Cardiac muscle cell (in vitro differentiated cells and primary cell): ENCODE data around the gene TSHZ3. TPM values are rescaled to one million over a fixed set of nuclear protein-coding genes. Genes with fewer than 3 reads are reported as not detected.

Experiments used
- DNase-seq, 2 donors: peaks; one replicate each; pipeline versions ENCODE4 v3.0.0 to v3.0.0-alpha.2; 2010 to 2017; ENCODE audit warnings: low read depth in 1 of 2, low spot score in 1 of 2
- H3K27ac ChIP-seq: fragments of 200-600 bp; sonication (generic); 2 replicates; pipeline ENCODE4 v1.5.1; 2016
- H3K27me3 ChIP-seq: fragments of 200-600 bp; sonication (generic); 2 replicates; pipeline ENCODE4 v1.6.0; 2016; ENCODE audit warnings: control low read depth
- H3K36me3 ChIP-seq: fragments of 200-600 bp; sonication (generic); 2 replicates; pipeline ENCODE4 v1.5.1; 2016; ENCODE audit warnings: control low read depth
- H3K4me1 ChIP-seq: fragments of 200-600 bp; sonication (generic); 2 replicates; pipeline ENCODE4 v1.8.1; 2017; ENCODE audit warnings: low read depth, mild to moderate bottlenecking, mixed run types
- H3K4me3 ChIP-seq: fragments of 200-600 bp; sonication (generic); 2 replicates; pipeline ENCODE4 v1.5.1; 2016; ENCODE audit warnings: mild to moderate bottlenecking
- H3K9me3 ChIP-seq: fragments of 200-600 bp; sonication (generic); 2 replicates; pipeline ENCODE4 v1.5.1; 2017; ENCODE audit warnings: low read depth, mild to moderate bottlenecking, control low read depth
- CTCF ChIP-seq: IDR thresholded peaks from 2 replicates; pipeline ENCODE4 v1.5.1; 2012; ENCODE audit warnings: low read depth, mild to moderate bottlenecking, low read length
- polyA plus RNA-seq: library from polyadenylated mRNA; unstranded; fragments of >200 nt; fragmentation: Nextera tagmentation; extraction: Ambion mirVana; gene quantifications from 2 replicates; pipeline ENCODE4 v1.2.1, GENCODE V29; 2016
- total RNA-seq: library from RNA; depleted of rRNA; stranded (reverse); fragments of >200 nt; gene quantifications from 2 replicates; pipeline ENCODE4 v1.2.3, GENCODE V29; 2016

Gene TSHZ3
- total and polyA plus RNA-seq, 2 experiments from 2014 or later, result 0.57 to 1.7 TPM

- TF ChIP-seq CTCF, result no peak
- no peak for DNase-seq
- Histone ChIP-seq H3K4me3 (no peak overlapping the region), H3K36me3 (no peaks in the 10 kb centered on the region), H3K9me3 (no peaks in the 10 kb centered on the region), H3K27ac (no peak overlapping the region), H3K27me3 (peaks cover 31% of the 10 kb centered on the region), H3K4me1 (no peaks in the 10 kb centered on the region)
Measured at GRCh38 chr19:31260171-31260933, 88.9 kb downstream of the TSHZ3 start.

- Histone ChIP-seq H3K27me3 (peaks cover 45% of the 10 kb centered on the region), H3K36me3 (no peaks in the 10 kb centered on the region), H3K9me3 (no peaks in the 10 kb centered on the region), H3K27ac (no peak overlapping the region), H3K4me3 (no peak overlapping the region), H3K4me1 (no peaks in the 10 kb centered on the region)
- TF ChIP-seq CTCF, result no peak
- DNase-seq, result no peak
Measured at GRCh38 chr19:31258211-31259052, 90.8 kb downstream of the TSHZ3 start.

GRCh38 chr19:31257426-31258130 is 91.7 kb downstream of the TSHZ3 start:
- Histone ChIP-seq H3K27ac (no peak overlapping the region), H3K36me3 (no peaks in the 10 kb centered on the region), H3K27me3 (peaks cover 45% of the 10 kb centered on the region), H3K9me3 (no peaks in the 10 kb centered on the region), H3K4me1 (no peaks in the 10 kb centered on the region), H3K4me3 (no peak overlapping the region)
- DNase-seq, result no peak
- no peak for TF ChIP-seq CTCF

GRCh38 chr19:31257025-31257424 is 92.2 kb downstream of the TSHZ3 start:
- peaks cover 45% of the 10 kb centered on the region for H3K27me3 ChIP-seq
- H3K9me3 ChIP-seq, result no peaks in the 10 kb centered on the region
- no peak overlapping the region for H3K4me3 ChIP-seq
- no peak overlapping the region for H3K27ac ChIP-seq
- DNase-seq, result no peak
- TF ChIP-seq CTCF, result no peak
- H3K4me1 ChIP-seq, result no peaks in the 10 kb centered on the region
- no peaks in the 10 kb centered on the region for H3K36me3 ChIP-seq

GRCh38 chr19:31256593-31256960 is 92.7 kb downstream of the TSHZ3 start:
- TF ChIP-seq CTCF, result no peak
- no peak overlapping the region for H3K27ac ChIP-seq
- H3K9me3 ChIP-seq, result no peaks in the 10 kb centered on the region
- no peak for DNase-seq
- H3K4me3 ChIP-seq, result no peak overlapping the region
- H3K36me3 ChIP-seq, result no peaks in the 10 kb centered on the region
- peaks cover 48% of the 10 kb centered on the region for H3K27me3 ChIP-seq
- no peaks in the 10 kb centered on the region for H3K4me1 ChIP-seq
